Stimulated activated effector memory CD8-positive, alpha-beta T cell treated with anti-CD3 and anti-CD28 coated beads, Interleukin-12 subunit alpha, Interleukin-12 subunit beta, amount 100 ng/mL, for 72 hours (primary cell): ENCODE measurements around the gene NOPCHAP1.
A peak's percentile ranks its signal among the peaks of the same experiment; 100 is the strongest.

Experiments used
- ATAC-seq: fragments of 150-1000 bp; cut with Tn5 transposase; 2 replicates; pipeline ENCODE4 v1.10.0; 2021
- DNase-seq, 2 donors: peaks; one replicate each; pipeline ENCODE4 v3.0.0; 2021 to 2022; ENCODE audit warnings: low spot score in 2 of 2
- H3K27ac Mint-ChIP-seq: one replicate; pipeline ENCODE4 v1.8.0; 2022; ENCODE audit warnings: mild to moderate bottlenecking, mixed read lengths
- H3K36me3 Mint-ChIP-seq: one replicate; pipeline ENCODE4 v1.8.0; 2022; ENCODE audit warnings: mild to moderate bottlenecking, mixed read lengths
- H3K4me1 Mint-ChIP-seq: one replicate; pipeline ENCODE4 v1.8.0; 2022; ENCODE audit warnings: mixed read lengths
- H3K4me3 Mint-ChIP-seq: one replicate; pipeline ENCODE4 v1.8.0; 2022; ENCODE audit warnings: mild to moderate bottlenecking, mixed read lengths
- H3K9me3 Mint-ChIP-seq: one replicate; pipeline ENCODE4 v1.8.0; 2022; ENCODE audit warnings: mixed read lengths

NOPCHAP1 gene

DNA sequence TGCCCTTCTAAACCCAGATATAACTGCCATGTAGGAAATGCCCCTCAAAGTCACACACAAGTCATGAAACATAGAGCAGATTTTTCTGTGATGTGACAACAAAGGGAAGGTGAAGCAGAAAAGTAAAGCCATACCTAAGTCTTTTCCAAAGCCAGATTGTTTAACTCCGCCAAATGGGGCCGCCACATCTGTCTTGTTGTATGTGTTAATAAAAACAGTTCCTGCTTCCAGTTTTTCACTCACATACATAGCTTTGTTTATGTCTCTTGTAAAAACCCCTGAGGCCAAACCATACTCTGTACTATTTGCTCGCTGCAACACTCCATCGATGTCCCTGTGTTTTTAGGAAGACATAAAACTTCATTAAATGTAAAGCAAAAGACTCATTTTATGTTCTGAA lies 40.3 kb downstream of the NOPCHAP1 start:
- no peaks in the 10 kb centered on the region for H3K36me3 Mint-ChIP-seq
- ATAC-seq (no peak), DNase-seq (no peak)
- no peak overlapping the region for H3K4me3 Mint-ChIP-seq
- H3K27ac Mint-ChIP-seq = no peak overlapping the region
- H3K9me3 Mint-ChIP-seq = no peaks in the 10 kb centered on the region
- peaks cover 8% of the 10 kb centered on the region for H3K4me1 Mint-ChIP-seq

DNA sequence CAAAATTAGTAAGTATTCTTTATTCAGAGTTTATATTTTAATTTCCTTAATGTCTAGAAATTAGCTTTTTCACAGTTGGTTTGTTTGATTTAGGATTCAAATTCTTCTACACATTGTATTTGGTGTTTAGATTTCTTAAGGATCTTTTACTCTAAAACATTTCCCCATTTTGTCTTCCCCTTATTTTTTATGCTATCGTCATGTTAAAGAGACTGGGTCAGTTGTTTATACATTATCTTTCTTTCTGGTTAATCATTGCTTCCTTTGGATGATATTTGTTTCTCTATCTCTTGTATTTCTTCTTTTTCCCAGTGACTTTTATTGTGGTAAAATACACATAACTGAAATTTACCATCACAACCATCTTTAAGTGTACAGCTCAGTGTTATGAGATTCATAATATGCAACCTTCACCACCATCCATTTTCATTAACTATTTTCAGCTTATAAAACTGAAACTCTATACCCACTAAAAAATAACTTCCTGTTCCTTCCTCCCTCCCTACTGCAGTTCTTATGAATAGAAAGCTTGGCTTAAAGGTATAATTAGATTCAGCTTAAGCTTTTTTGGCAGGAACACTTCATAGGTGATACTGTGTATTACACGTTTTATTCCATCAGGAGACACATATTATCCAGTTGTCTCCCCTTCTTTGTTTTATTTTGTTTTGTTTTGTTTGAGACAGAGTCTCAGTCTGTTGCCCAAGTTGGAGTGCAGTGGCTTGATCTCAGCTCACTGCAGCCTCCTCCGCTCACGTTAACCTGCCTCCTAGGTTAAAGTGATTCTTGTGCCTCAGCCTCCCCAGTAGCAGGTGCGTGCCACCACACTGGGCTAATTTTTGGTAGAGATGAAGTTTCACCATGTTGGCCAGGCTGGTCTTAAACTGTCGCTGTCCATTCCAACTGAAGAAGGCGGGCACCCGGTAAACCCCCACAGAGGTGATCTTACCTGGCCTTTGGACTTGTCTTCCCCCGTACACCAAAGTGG lies 45.0 kb downstream of the NOPCHAP1 start:
- peak overlapping the region; percentile 58 for H3K27ac Mint-ChIP-seq
- H3K9me3 Mint-ChIP-seq = no peaks in the 10 kb centered on the region
- peak overlapping the region; percentile 2 for H3K4me3 Mint-ChIP-seq
- H3K4me1 Mint-ChIP-seq = peaks cover 32% of the 10 kb centered on the region
- DNase-seq (no peak), ATAC-seq (peak; percentile 83)
- no peaks in the 10 kb centered on the region for H3K36me3 Mint-ChIP-seq

DNA sequence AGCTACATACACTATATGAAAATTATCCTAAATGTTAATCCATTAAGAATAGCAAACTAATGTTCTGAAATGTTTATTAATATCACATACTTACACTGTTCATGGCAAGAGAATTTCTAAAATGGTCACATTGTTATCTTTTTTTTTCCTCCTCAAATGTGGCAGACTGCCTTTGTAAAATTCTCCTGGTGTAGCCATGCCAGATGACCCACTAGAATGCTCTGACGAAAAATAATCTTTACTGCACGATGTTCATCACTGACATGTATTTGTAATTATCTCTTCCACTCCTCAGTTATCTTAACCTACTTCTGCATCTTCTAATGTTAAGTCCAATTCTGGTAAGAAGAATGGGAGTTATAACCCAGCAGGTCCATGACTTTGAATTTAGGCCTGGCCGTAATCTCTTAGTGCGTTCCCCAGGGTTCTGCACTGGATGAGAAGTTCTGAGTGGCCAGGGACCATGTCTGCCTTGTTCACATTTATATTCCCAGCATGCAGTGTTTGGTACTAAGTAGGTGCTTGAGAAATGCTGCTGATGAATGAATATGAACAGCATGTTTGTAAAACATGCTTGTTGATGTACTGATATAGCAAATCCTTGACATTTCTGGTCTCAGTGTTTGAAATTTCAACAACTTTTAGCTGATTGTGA lies 46.7 kb downstream of the NOPCHAP1 start:
- no peak overlapping the region for H3K27ac Mint-ChIP-seq
- H3K4me3 Mint-ChIP-seq = no peak overlapping the region
- H3K36me3 Mint-ChIP-seq = no peaks in the 10 kb centered on the region
- peaks cover 42% of the 10 kb centered on the region for H3K4me1 Mint-ChIP-seq
- DNase-seq = no peak
- H3K9me3 Mint-ChIP-seq = no peaks in the 10 kb centered on the region
- no peak for ATAC-seq

DNA sequence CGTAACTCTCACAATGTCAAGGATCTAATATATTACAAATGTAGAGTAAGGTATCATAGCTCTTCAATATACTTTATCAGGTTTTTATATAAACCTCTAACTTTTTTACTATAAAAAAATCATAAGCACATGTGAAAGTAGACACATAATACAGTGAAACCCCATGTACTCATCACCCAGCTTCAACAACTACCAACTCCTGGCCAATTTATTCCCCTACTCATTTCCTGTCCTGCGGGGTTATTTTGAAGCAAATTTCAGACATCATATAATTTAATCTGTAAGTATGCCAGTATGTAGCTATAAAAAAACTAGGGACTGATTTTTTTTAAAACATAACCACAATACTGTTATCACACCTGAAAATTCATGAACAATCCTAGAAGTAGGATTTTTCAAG lies 47.7 kb downstream of the NOPCHAP1 start:
- Mint-ChIP-seq H3K4me1 (peaks cover 48% of the 10 kb centered on the region), H3K4me3 (no peak overlapping the region), H3K9me3 (no peaks in the 10 kb centered on the region), H3K36me3 (no peaks in the 10 kb centered on the region), H3K27ac (peak overlapping the region; percentile 65)
- DNase-seq = no peak
- peak; percentile 84 for ATAC-seq
